Endothelial cell of umbilical vein (primary cell): ENCODE results near the gene TUBA4A. TPM values are rescaled to one million over a fixed set of nuclear protein-coding genes. Genes with fewer than 3 reads are reported as not detected.

Experiments
- BruUV-seq: library from RNA; stranded (reverse); fragments of 400-500 nt; replicated peaks from 2 replicates; lab custom pipeline; 2021; lab: Mats Ljungman, UMichigan
- CTCF ChIA-PET: fragments of 300-600, 350-600 bp; sonication (Branson Sonifier 250); formaldehyde crosslinking; loops from one replicate; lab custom pipeline; 2021; ENCODE audit warnings: antibody characterized with exemption, inconsistent platforms; lab: Charles Lee
- POLR2A ChIA-PET: fragments of 300-600, 350-600 bp; sonication (Branson Sonifier 250); formaldehyde crosslinking; loops from one replicate; lab custom pipeline; 2021; ENCODE audit warnings: antibody characterized with exemption, inconsistent platforms; lab: Charles Lee
- DNase-seq: peaks from one replicate; pipeline ENCODE4 v3.0.0-alpha.2; 2011; ENCODE audit warnings: low read depth, low spot score
- FAIRE-seq: peaks from 2 replicates; lab custom pipeline; 2011; peaks lifted over from hg19 to GRCh38; lab: Jason Lieb, UNC
- H2AFZ ChIP-seq: 2 replicates; pipeline ENCODE4 v1.6.0; 2012; ENCODE audit warnings: low read depth, low read length, control low read depth, inconsistent platforms
- H3K27ac ChIP-seq: 2 replicates; pipeline ENCODE4 v1.5.1; 2011; ENCODE audit warnings: low read depth, mild to moderate bottlenecking, control low read depth, low read length, moderate library complexity; ENCODE audit not compliant: insufficient read depth
- H3K27me3 ChIP-seq, 2 experiments: 2 replicates each; pipeline versions ENCODE4 v1.6.0 to v1.6.1; 2011; ENCODE audit warnings: low read length in 2 of 2, mixed read lengths in 1 of 2; ENCODE audit not compliant: control insufficient read depth in 2 of 2, insufficient read depth in 2 of 2
- H3K36me3 ChIP-seq, 2 experiments: 2 replicates in 1 of 2; 3 replicates in 1 of 2; pipeline ENCODE4 v1.5.1; 2011; ENCODE audit warnings: low read length in 2 of 2, mild to moderate bottlenecking in 1 of 2, moderate library complexity in 1 of 2; ENCODE audit not compliant: control insufficient read depth in 2 of 2, insufficient read depth in 2 of 2; ENCODE audit errors: extremely low read depth in 1 of 2
- H3K4me1 ChIP-seq: 3 replicates; pipeline ENCODE4 v1.5.1; 2011; ENCODE audit warnings: mild to moderate bottlenecking, low read length; ENCODE audit not compliant: control insufficient read depth, insufficient read depth; ENCODE audit errors: extremely low read depth
- H3K4me2 ChIP-seq: 2 replicates; pipeline ENCODE4 v1.6.1; 2011; ENCODE audit warnings: low read length, control low read depth, mixed read lengths; ENCODE audit not compliant: insufficient read depth
- H3K4me3 ChIP-seq, 3 experiments: fragments of 200-600 bp in 1 of 3; sonication (generic), shearing (Covaris generic) in 1 of 3; replicated peaks in 1 of 3; 2 replicates each; pipeline ENCODE4 v1.5.1; 2011 to 2016; ENCODE audit warnings: control low read depth in 3 of 3, low read length in 3 of 3, mild to moderate bottlenecking in 2 of 3, inconsistent platforms in 1 of 3, low read depth in 1 of 3, moderate library complexity in 1 of 3; ENCODE audit not compliant: insufficient read depth in 1 of 3
- H3K79me2 ChIP-seq: 2 replicates; pipeline ENCODE4 v1.6.0; 2012; ENCODE audit warnings: low read length, inconsistent platforms; ENCODE audit not compliant: control insufficient read depth, insufficient read depth
- H3K9ac ChIP-seq: replicated peaks from 2 replicates; pipeline ENCODE3; 2011; ENCODE audit warnings: low read length, control low read depth; ENCODE audit not compliant: insufficient read depth; ENCODE audit errors: extremely low read depth
- H3K9me1 ChIP-seq: replicated peaks from 3 replicates; pipeline ENCODE4 v1.6.0; 2011; ENCODE audit warnings: mild to moderate bottlenecking, low read length; ENCODE audit not compliant: control insufficient read depth, insufficient read depth; ENCODE audit errors: extremely low read depth
- H3K9me3 ChIP-seq: replicated peaks from 2 replicates; pipeline ENCODE4 v1.5.1; 2012; ENCODE audit warnings: low read length, inconsistent platforms; ENCODE audit not compliant: control insufficient read depth, insufficient read depth
- H4K20me1 ChIP-seq: replicated peaks from 2 replicates; pipeline ENCODE3; 2011; ENCODE audit warnings: mild to moderate bottlenecking, low read length; ENCODE audit not compliant: control insufficient read depth, insufficient read depth; ENCODE audit errors: extremely low read depth
- EZH2 ChIP-seq: IDR thresholded peaks from 2 replicates; pipeline ENCODE4 v1.6.1; 2012; ENCODE audit warnings: borderline replicate concordance, low read depth, mild to moderate bottlenecking, moderate library complexity, low read length, inconsistent platforms; ENCODE audit not compliant: severe bottlenecking
- FOS ChIP-seq: IDR thresholded peaks from 2 replicates; pipeline ENCODE4 v1.6.1; 2011; ENCODE audit warnings: mild to moderate bottlenecking, low read length, moderate library complexity, borderline replicate concordance; ENCODE audit not compliant: insufficient read depth
- GATA2 ChIP-seq: IDR thresholded peaks from 2 replicates; pipeline ENCODE4 v1.7.0; 2011; ENCODE audit warnings: low read depth, mild to moderate bottlenecking, moderate library complexity, mixed read lengths, low read length; ENCODE audit not compliant: insufficient read length, insufficient read depth
- JUN ChIP-seq: IDR thresholded peaks from 2 replicates; pipeline ENCODE4 v1.6.1; 2011; ENCODE audit warnings: borderline replicate concordance, low read depth; ENCODE audit not compliant: insufficient read length, insufficient read depth
- MYC ChIP-seq: IDR thresholded peaks from one replicate; pipeline ENCODE4 v1.6.1; 2011; ENCODE audit warnings: mild to moderate bottlenecking, low read depth, low read length
- POLR2A ChIP-seq: IDR thresholded peaks from 2 replicates; pipeline ENCODE4 v1.6.1; 2012; ENCODE audit warnings: low read depth, mild to moderate bottlenecking, control low read depth, low read length
- POLR2AphosphoS5 ChIP-seq: IDR thresholded peaks from 2 replicates; pipeline ENCODE4 v1.6.1; 2012; ENCODE audit warnings: low read depth, mild to moderate bottlenecking, control low read depth, low read length, moderate library complexity; ENCODE audit not compliant: insufficient read depth
- dilution Hi-C: fragments of 300-500 bp; cut with MboI; formaldehyde crosslinking; loops from one replicate; pipeline ENCODE4 v1.15.0; 2019; ENCODE audit warnings: low sequenced_read_pairs; ENCODE audit not compliant: extremely low pct_ligation_motif_present
- intact Hi-C: fragments of 100-400 bp; cut with micrococcal nuclease; formaldehyde crosslinking; loops from one replicate; pipeline ENCODE4 v1.10.0; 2022
- polyA plus RNA-seq, 4 experiments: library from polyadenylated mRNA; depleted of rRNA in 3 of 4; stranded (reverse) in 3 of 4; unstranded in 1 of 4; fragments of >200 nt; gene quantifications; 2 replicates each; pipeline versions ENCODE4 v1.2.1 to v1.2.3, GENCODE V29; 2011 to 2012; ENCODE audit warnings: missing spikeins in 1 of 4
- total RNA-seq: library from RNA; stranded (reverse); gene quantifications from 2 replicates; pipeline ENCODE4 v1.2.3, GENCODE V29; 2021
- TF ChIP-seq, protein P1 (sequence below): IDR thresholded peaks from 2 replicates; pipeline ENCODE4 v1.6.1; 2011; ENCODE audit not compliant: insufficient read depth, insufficient read length
- TF ChIP-seq, protein P2 (sequence below), 2 donors: IDR thresholded peaks; 1 replicate in 1 of 2; 2 replicates in 1 of 2; pipeline ENCODE4 v1.5.1; 2011; ENCODE audit warnings: low read length in 2 of 2, mild to moderate bottlenecking in 2 of 2, moderate library complexity in 2 of 2, control low read depth in 1 of 2, inconsistent platforms in 1 of 2, low read depth in 1 of 2; ENCODE audit not compliant: insufficient read depth in 1 of 2; ENCODE audit errors: extremely low read depth in 1 of 2

The TUBA4A gene
- total and polyA plus RNA-seq, 2 donors (not counting 3 experiments of a cell fraction or from before 2014, with no cell fraction given), result 16.5 to 24.8 TPM

DNA sequence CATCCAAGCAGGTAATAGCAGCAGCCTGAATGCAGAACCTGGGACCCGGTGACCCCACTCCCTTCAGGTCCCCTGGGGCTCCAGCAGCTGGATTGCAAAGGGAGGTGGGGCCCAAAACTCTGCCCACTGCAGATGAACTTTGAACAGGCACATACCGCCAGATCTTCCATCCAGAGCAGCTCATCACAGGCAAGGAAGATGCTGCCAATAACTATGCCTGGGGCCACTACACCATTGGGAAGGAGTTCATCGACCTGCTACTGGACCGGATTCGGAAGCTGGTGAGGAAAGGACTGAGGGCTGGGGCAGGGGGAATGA lies 16.3 kb upstream of the TUBA4A start:
- Histone ChIP-seq H3K4me2 (no peak overlapping the region), H2AFZ (no peak overlapping the region), H3K9me1 (no peaks in the 10 kb centered on the region), H3K27me3 (peaks cover 4 to 10% of the 10 kb centered on the region in 2 experiments), H3K4me3 (no peak overlapping the region), H3K36me3 (no peaks in the 10 kb centered on the region), H3K27ac (no peak overlapping the region), H3K79me2 (no peaks in the 10 kb centered on the region), H3K9me3 (no peaks in the 10 kb centered on the region), H3K4me1 (no peaks in the 10 kb centered on the region), H3K9ac (no peak overlapping the region), H4K20me1 (no peaks in the 10 kb centered on the region)
- POLR2A ChIA-PET, result no interaction called here
- intact Hi-C loops (no loop called here), dilution Hi-C loops (no loop called here)
- BruUV-seq, result no TSS peak
- CTCF ChIA-PET, result interaction anchor here (0.5 to 1.4 kb wide), 2 partner anchors 25 to 42 kb away, joined by 3 to 6 read pairs; no protein-coding TSS in a partner anchor
- FAIRE-seq (no peak), DNase-seq (no peak)
- TF ChIP-seq FOS, result no peak
- TF ChIP-seq JUN, result no peak
- TF ChIP-seq, protein P1, sequence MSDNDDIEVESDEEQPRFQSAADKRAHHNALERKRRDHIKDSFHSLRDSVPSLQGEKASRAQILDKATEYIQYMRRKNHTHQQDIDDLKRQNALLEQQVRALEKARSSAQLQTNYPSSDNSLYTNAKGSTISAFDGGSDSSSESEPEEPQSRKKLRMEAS, result no peak
- TF ChIP-seq MYC, result no peak
- no peak for TF ChIP-seq POLR2A
- no peak for TF ChIP-seq EZH2
- no peak for TF ChIP-seq GATA2
- no peak for TF ChIP-seq POLR2AphosphoS5
- TF ChIP-seq, protein P2, sequence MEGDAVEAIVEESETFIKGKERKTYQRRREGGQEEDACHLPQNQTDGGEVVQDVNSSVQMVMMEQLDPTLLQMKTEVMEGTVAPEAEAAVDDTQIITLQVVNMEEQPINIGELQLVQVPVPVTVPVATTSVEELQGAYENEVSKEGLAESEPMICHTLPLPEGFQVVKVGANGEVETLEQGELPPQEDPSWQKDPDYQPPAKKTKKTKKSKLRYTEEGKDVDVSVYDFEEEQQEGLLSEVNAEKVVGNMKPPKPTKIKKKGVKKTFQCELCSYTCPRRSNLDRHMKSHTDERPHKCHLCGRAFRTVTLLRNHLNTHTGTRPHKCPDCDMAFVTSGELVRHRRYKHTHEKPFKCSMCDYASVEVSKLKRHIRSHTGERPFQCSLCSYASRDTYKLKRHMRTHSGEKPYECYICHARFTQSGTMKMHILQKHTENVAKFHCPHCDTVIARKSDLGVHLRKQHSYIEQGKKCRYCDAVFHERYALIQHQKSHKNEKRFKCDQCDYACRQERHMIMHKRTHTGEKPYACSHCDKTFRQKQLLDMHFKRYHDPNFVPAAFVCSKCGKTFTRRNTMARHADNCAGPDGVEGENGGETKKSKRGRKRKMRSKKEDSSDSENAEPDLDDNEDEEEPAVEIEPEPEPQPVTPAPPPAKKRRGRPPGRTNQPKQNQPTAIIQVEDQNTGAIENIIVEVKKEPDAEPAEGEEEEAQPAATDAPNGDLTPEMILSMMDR (IDR thresholded peaks at IDR 0.05; ENCODE audit: extremely low read depth in 1 of 2, insufficient read depth in 1 of 2, low read depth in 1 of 2, low read length in 2 of 2), result no peak
